ENCODE data around the gene KRT76.
"Not testable (repeated sequence)": the region's sequence is repeated elsewhere in the genome, so short reads cannot be mapped to it uniquely, and the experiment has no call there.

The KRT76 gene

DNA sequence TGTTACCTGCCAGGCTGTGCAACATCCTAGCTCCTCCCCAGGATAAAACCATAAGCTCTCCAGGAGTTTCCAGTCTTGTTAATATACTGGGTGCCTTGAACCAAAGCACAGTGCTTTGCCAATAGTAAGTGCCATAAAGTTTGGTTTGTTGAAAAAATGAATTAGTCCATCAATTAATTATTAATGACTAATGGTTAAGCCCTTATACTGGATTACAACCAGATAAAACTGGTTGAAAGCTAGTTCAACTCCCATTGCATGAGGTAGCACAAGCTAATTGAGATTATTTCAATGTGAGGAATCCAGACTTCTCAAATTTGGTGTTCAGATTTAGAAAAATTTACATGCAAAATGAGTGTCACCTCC is 20.4 kb upstream of the KRT76 start:
- CTCF ChIA-PET = interaction anchor here (0.7 to 1.2 kb wide), 2 partner anchors 25 to 68 kb away, joined by 3 to 6 read pairs; no protein-coding TSS in a partner anchor
- POLR2A ChIA-PET (ENCODE audit: low non-redundant PET) = no interaction called here
- TF ChIP-seq, protein P1, sequence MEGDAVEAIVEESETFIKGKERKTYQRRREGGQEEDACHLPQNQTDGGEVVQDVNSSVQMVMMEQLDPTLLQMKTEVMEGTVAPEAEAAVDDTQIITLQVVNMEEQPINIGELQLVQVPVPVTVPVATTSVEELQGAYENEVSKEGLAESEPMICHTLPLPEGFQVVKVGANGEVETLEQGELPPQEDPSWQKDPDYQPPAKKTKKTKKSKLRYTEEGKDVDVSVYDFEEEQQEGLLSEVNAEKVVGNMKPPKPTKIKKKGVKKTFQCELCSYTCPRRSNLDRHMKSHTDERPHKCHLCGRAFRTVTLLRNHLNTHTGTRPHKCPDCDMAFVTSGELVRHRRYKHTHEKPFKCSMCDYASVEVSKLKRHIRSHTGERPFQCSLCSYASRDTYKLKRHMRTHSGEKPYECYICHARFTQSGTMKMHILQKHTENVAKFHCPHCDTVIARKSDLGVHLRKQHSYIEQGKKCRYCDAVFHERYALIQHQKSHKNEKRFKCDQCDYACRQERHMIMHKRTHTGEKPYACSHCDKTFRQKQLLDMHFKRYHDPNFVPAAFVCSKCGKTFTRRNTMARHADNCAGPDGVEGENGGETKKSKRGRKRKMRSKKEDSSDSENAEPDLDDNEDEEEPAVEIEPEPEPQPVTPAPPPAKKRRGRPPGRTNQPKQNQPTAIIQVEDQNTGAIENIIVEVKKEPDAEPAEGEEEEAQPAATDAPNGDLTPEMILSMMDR (conservative IDR thresholded peaks at IDR 0.05; ENCODE audit: low read depth) = no peak
- no peak overlapping the region for H3K27ac ChIP-seq
- no peak for DNase-seq (ENCODE audit: low spot score)

DNA sequence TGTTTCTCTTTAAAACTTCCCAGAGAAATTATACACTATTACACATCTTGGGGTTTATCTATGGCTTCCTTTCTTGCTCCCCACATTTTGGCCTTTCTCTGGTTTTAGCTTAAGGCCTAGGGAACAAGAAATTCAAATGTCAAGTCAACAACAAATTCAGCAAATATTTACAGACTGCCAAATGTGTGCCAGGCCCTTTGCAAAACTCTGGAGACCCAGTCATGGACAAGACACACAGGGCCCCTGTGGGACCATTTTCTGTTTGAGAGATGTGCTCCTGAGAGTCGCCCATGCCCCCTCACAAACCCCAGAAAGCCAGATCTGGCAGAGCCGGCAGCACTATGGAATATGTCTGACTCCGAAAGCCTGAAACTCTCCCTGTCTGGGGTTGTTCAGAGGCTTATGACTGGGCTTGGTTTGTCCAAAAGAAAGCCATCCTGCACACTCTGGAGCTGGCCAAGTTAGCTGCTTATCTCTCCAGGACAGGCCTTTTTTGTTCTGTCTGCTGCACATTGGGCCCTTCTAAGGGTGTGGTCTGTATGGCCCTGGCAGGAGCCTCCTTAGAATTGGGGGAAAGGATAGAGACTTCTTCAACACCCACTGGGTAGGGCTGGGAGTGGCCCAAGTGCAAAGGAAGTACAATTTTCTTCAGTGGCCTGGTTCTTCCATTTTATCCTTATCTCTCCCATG is 19.8 kb upstream of the KRT76 start:
- no peak overlapping the region for H3K27ac ChIP-seq
- ChIA-PET CTCF (interaction anchor here (1.2 kb wide), 1 partner anchor 69 kb away, joined by 6 read pairs; no protein-coding TSS in a partner anchor), POLR2A (ENCODE audit: low non-redundant PET) (no interaction called here)
- DNase-seq (ENCODE audit: low spot score) = no peak
- TF ChIP-seq, protein P1 (conservative IDR thresholded peaks at IDR 0.05; ENCODE audit: low read depth) = no peak

DNA sequence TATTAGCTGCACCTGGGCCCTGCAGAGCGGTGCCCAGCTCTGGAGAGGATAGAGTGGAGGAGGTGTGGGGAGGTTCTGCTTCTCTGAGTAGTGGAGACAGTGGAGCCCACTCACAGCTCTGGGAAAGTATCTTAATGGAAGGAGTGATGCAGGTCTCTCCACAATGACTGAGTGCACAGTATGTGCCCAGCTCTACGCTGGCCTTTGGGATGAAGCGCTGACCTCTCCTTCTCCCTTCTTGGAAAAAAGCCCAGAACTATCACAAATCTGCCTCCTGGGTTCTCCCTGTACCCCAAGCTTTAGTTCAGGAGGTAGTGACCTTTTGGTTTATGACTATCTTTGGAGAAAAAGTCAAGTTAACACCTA is 19.3 kb upstream of the KRT76 start:
- H3K27ac ChIP-seq = no peak overlapping the region
- CTCF ChIA-PET = interaction anchor here (1.0 to 1.2 kb wide), 2 partner anchors 17 to 69 kb away, joined by 3 to 6 read pairs; no protein-coding TSS in a partner anchor
- TF ChIP-seq, protein P1 (conservative IDR thresholded peaks at IDR 0.05; ENCODE audit: low read depth) = no peak
- POLR2A ChIA-PET (ENCODE audit: low non-redundant PET) = no interaction called here
- DNase-seq (ENCODE audit: low spot score) = no peak

DNA sequence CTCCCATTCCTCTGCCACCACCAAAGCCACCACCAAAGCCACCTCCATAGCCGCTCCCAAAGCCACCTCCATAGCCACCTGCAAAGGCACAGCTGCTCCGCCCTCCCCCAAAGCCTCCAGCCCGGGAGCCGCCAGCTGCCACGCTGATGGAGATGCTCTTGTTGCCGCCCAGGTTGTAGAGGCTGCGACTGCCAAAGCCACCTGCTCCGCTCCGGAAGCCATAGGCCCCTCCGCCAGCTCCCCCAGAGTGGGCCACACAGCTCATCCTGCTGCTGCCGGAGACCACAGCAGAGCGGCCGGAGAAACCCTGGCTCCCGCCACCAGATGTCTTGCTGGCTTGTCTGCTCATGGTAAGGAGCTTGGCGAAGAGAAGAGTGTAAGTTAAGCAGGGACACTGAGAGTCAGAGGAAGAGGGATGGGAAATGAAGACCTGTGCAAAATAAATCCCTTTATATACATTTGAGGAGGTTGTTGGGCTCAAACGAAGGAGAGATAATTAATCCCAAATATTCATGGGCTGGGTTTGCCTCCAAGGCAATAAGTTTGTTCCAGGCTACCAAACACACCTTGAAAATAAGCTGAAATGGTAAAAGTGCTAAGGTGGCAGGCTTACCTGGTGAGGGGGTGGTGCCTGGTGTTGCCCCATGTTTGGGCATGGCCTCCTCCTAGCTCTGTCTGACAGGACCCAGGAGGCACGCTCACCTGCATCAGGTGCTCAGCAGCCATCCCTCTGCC is 18.7 kb upstream of the KRT76 start, which contains the start of gene KRT3:
KRT3 (minus strand) TSS at position 424 of the 735 bp plus-strand sequence; CDS start at position 349, 75 bp downstream.
- TF ChIP-seq, protein P1 (conservative IDR thresholded peaks at IDR 0.05; ENCODE audit: low read depth) = no peak
- CTCF ChIA-PET = interaction anchor here (0.7 to 1.0 kb wide), 2 partner anchors 17 to 656 kb away, joined by 3 to 6 read pairs; no protein-coding TSS in a partner anchor
- no peak for DNase-seq (ENCODE audit: low spot score)
- POLR2A ChIA-PET (ENCODE audit: low non-redundant PET) = no interaction called here
- no peak within 1 kb of the TSS for H3K27ac ChIP-seq

DNA sequence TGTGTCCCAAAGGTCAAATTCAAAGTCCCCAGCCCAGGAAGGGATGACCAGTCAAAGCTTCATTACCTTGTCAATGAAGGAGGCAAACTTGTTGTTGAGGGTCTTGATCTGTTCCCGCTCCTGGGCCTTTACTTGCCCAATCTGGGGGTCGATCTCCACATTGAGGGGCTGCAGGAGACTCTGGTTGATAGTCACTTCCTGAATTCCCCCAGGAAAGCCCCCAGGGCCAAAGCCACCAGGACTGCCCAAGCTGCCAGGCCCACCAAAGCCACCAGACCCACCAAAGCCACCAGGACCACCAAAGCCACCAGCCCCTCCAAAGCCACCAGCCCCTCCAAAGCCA is 18.2 kb upstream of the KRT76 start:
- DNase-seq (ENCODE audit: low spot score); H3K27ac ChIP-seq; POLR2A ChIA-PET (ENCODE audit: low non-redundant PET): not testable (repeated sequence)
- CTCF ChIA-PET = interaction anchor here (0.7 kb wide), 1 partner anchor 655 kb away, joined by 6 read pairs; no protein-coding TSS in a partner anchor

DNA sequence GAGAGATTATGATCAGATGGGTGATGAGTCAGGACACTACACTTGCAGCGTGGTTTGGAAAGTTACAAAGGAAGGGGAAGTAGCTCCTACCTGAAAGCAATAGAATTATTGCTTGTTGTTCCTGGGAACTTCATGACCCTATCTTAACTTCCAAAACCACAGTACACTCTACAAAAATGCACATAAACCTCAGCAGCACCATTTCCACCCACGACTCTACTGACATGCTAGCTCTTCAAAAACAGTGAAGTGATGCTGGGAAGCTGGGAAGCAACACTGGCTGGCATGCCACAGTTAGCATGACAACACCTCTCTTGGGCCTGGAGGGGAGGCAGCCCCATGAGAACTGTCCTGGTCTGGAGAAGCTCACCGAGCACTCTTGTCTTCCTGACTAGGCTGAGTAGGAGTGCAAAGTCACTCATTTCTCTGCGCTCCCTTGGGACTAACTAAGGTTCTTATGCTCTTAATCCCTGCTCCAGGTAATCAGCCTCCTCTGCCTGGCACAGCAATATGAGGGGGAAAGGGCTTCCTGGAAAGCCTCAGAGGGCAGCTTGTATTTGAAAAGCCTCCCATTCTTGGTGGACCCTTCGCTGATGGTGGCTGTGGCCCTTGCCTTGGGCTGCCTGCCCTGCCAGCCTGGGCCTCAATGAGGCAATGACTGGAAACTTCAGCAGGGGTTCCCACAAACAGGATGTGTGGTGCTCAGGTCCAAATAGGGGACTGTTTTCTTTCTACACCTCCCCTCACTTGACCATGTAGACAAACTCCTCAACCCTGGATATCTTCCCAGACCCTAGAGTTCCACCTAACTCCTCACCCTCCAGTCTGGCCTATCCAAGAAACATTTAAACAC is 17.6 kb upstream of the KRT76 start:
- DNase-seq (ENCODE audit: low spot score) = no peak
- ChIA-PET CTCF (no interaction called here), POLR2A (ENCODE audit: low non-redundant PET) (no interaction called here)
- TF ChIP-seq, protein P1 (conservative IDR thresholded peaks at IDR 0.05; ENCODE audit: low read depth) = no peak
- no peak overlapping the region for H3K27ac ChIP-seq

Measured in RWPE1 (cell line).